HL-60 (cell line): ENCODE data around the gene ZNF804A.

ENCODE experiments used
- DNase-seq, 2 experiments: peaks; one replicate each; pipeline ENCODE4 v3.0.0-alpha.2; 2010 to 2020; ENCODE audit warnings: low read depth in 1 of 2, low spot score in 1 of 2
- H3K27ac ChIP-seq: fragments of 250-450 bp; sonication (Bioruptor Pico); replicated peaks from 2 replicates; pipeline ENCODE4 v1.5.1; 2020; ENCODE audit warnings: mild to moderate bottlenecking, moderate library complexity
- H3K27me3 ChIP-seq: fragments of 250-450 bp; sonication (Bioruptor Pico); 2 replicates; pipeline ENCODE4 v1.5.1; 2021; ENCODE audit warnings: mild to moderate bottlenecking, moderate library complexity; ENCODE audit not compliant: insufficient read depth, poor library complexity, severe bottlenecking
- H3K4me3 ChIP-seq: replicated peaks from 2 replicates; pipeline ENCODE4 v1.5.1; 2011; ENCODE audit warnings: mild to moderate bottlenecking, control low read depth, low read length; ENCODE audit not compliant: insufficient read depth
- GABPA ChIP-seq: IDR thresholded peaks from 2 replicates; pipeline ENCODE4 v1.6.1; 2012; ENCODE audit warnings: low read depth
- POLR2AphosphoS5 ChIP-seq: IDR thresholded peaks from 2 replicates; pipeline ENCODE4 v1.6.1; 2012; ENCODE audit warnings: low read depth
- SPI1 ChIP-seq: IDR thresholded peaks from 2 replicates; pipeline ENCODE4 v1.6.1; 2012; ENCODE audit warnings: low read depth, mild to moderate bottlenecking, borderline replicate concordance
- TF ChIP-seq, protein P1 (sequence below): IDR thresholded peaks from one replicate; pipeline ENCODE4 v1.5.1; 2011; ENCODE audit warnings: low read length, control low read depth, inconsistent platforms; ENCODE audit not compliant: insufficient read depth
- TF ChIP-seq, protein P2 (sequence below): IDR thresholded peaks from 2 replicates; pipeline ENCODE4 v1.6.1; 2012; ENCODE audit warnings: low read depth; ENCODE audit not compliant: insufficient replicate concordance

Gene ZNF804A

GRCh38 chr2:184597571-184597991, 748 bp upstream of the ZNF804A start:
- H3K27me3 ChIP-seq: no peaks in the 10 kb centered on the region
- no peak for TF ChIP-seq GABPA
- peak; percentile 35; the same call in 1 of the 2 replicates for TF ChIP-seq SPI1
- TF ChIP-seq POLR2AphosphoS5: peak; percentile 87
- TF ChIP-seq, protein P1, sequence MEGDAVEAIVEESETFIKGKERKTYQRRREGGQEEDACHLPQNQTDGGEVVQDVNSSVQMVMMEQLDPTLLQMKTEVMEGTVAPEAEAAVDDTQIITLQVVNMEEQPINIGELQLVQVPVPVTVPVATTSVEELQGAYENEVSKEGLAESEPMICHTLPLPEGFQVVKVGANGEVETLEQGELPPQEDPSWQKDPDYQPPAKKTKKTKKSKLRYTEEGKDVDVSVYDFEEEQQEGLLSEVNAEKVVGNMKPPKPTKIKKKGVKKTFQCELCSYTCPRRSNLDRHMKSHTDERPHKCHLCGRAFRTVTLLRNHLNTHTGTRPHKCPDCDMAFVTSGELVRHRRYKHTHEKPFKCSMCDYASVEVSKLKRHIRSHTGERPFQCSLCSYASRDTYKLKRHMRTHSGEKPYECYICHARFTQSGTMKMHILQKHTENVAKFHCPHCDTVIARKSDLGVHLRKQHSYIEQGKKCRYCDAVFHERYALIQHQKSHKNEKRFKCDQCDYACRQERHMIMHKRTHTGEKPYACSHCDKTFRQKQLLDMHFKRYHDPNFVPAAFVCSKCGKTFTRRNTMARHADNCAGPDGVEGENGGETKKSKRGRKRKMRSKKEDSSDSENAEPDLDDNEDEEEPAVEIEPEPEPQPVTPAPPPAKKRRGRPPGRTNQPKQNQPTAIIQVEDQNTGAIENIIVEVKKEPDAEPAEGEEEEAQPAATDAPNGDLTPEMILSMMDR: no peak
- TF ChIP-seq, protein P2, sequence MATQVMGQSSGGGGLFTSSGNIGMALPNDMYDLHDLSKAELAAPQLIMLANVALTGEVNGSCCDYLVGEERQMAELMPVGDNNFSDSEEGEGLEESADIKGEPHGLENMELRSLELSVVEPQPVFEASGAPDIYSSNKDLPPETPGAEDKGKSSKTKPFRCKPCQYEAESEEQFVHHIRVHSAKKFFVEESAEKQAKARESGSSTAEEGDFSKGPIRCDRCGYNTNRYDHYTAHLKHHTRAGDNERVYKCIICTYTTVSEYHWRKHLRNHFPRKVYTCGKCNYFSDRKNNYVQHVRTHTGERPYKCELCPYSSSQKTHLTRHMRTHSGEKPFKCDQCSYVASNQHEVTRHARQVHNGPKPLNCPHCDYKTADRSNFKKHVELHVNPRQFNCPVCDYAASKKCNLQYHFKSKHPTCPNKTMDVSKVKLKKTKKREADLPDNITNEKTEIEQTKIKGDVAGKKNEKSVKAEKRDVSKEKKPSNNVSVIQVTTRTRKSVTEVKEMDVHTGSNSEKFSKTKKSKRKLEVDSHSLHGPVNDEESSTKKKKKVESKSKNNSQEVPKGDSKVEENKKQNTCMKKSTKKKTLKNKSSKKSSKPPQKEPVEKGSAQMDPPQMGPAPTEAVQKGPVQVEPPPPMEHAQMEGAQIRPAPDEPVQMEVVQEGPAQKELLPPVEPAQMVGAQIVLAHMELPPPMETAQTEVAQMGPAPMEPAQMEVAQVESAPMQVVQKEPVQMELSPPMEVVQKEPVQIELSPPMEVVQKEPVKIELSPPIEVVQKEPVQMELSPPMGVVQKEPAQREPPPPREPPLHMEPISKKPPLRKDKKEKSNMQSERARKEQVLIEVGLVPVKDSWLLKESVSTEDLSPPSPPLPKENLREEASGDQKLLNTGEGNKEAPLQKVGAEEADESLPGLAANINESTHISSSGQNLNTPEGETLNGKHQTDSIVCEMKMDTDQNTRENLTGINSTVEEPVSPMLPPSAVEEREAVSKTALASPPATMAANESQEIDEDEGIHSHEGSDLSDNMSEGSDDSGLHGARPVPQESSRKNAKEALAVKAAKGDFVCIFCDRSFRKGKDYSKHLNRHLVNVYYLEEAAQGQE: no peak
- peak overlapping the region; percentile 98 for H3K27ac ChIP-seq
- H3K4me3 ChIP-seq: peak overlapping the region; percentile 56
- peak; percentile 65 to 87 for DNase-seq

- TF ChIP-seq, protein P1: no peak
- TF ChIP-seq, protein P2: no peak
- no peak for TF ChIP-seq SPI1
- no peak for TF ChIP-seq GABPA
- TF ChIP-seq POLR2AphosphoS5: no peak
- H3K4me3 ChIP-seq: peak overlapping the region; percentile 56
- no peaks in the 10 kb centered on the region for H3K27me3 ChIP-seq
- DNase-seq: no peak
- H3K27ac ChIP-seq: peak overlapping the region; percentile 98
Observed at GRCh38 chr2:184598002-184598315, 370 bp upstream of the ZNF804A start.

- Histone ChIP-seq H3K27me3 (no peaks in the 10 kb centered on the region), H3K27ac (peak overlapping the region; percentile 98), H3K4me3 (peak overlapping the region; percentile 56)
- peak; percentile 48 to 81 for DNase-seq
- peak; percentile 59; the same call in 1 of the 2 replicates for TF ChIP-seq POLR2AphosphoS5
- TF ChIP-seq, protein P1: no peak
- TF ChIP-seq, protein P2: peak; percentile 45
- TF ChIP-seq GABPA: no peak
- peak; percentile 94 for TF ChIP-seq SPI1
Observed at GRCh38 chr2:184599054-184599871, 934 bp downstream of the ZNF804A start.
